Lower leg skin (tissue), 4 donors: ENCODE measurements around the gene OR5M3. TPM values are rescaled to one million over a fixed set of nuclear protein-coding genes. Genes with fewer than 3 reads are reported as not detected.

Experiments used
- DNase-seq, 2 donors: peaks; one replicate each; pipeline ENCODE4 v3.0.0-alpha.2; 2019; ENCODE audit warnings: low spot score in 2 of 2
- H3K4me3 ChIP-seq: fragments of 200-600 bp; sonication (generic); 2 replicates; pipeline ENCODE4 v1.5.1; 2017; ENCODE audit warnings: mild to moderate bottlenecking, low read depth; ENCODE audit not compliant: poor library complexity, severe bottlenecking
- POLR2A ChIP-seq, 2 donors: fragments of 450-650 bp; IDR thresholded peaks; one replicate each; pipeline ENCODE4 v1.6.1; 2016 to 2017; ENCODE audit warnings: antibody characterized with exemption in 2 of 2, mild to moderate bottlenecking in 1 of 2, moderate library complexity in 1 of 2
- WGBS, 2 donors: methylation state at CpG; one replicate each; pipeline ENCODE4 v1.1.5; 2018; 5-methylcytosine and 5-hydroxymethylcytosine counted together
- intact Hi-C: fragments of 100-400 bp; cut with DNase I; formaldehyde crosslinking; loops from one replicate; pipeline ENCODE4 v1.15.0; 2023; ENCODE audit warnings: low total_unique reads
- total RNA-seq, 4 donors: library from RNA; depleted of rRNA; stranded (reverse); fragments of >200 nt; gene quantifications; one replicate each; pipeline ENCODE4 v1.1.0, GENCODE V29; 2016
- TF ChIP-seq, protein P1 (sequence below), 3 donors: fragments of 450-650 bp; IDR thresholded peaks; one replicate each; pipeline ENCODE4 v1.5.1; 2016; ENCODE audit warnings: antibody characterized with exemption in 3 of 3, mild to moderate bottlenecking in 3 of 3, moderate library complexity in 2 of 3

Gene OR5M3
- total RNA-seq, 4 donors from 2014 or later = not detected

DNA sequence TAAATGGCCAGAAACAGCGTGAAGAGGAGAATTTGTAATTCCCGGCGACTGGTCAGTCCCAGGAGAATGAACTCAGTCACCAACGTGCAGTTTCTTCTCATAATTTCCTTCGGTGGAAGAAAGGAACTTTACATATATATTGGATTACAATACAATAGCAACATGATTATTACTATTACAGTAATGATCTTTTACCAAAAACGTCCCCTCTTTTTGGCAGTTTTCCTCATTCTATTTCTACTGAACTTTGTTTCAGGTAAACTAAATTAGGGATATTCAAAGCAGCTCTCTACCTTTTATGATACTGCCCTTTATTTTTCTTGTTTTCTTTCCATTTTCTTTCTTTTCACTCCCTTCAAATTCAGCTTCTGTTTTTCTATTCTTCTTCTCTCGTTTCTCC is 18.1 kb upstream of the OR5M3 start, which contains the start of gene OR5M8:
OR5M8 (minus strand) TSS at position 101 of the 400 bp plus-strand sequence; CDS start at position 101, 0 bp downstream.
- WGBS, 2 donors = 81 to 82% methylated on average over 7 of the region's 7 CpGs
- intact Hi-C loops = no loop called here
- H3K4me3 ChIP-seq = no peak within 1 kb of the TSS
- TF ChIP-seq POLR2A (IDR thresholded peaks at IDR 0.05) = no peak
- TF ChIP-seq, protein P1, sequence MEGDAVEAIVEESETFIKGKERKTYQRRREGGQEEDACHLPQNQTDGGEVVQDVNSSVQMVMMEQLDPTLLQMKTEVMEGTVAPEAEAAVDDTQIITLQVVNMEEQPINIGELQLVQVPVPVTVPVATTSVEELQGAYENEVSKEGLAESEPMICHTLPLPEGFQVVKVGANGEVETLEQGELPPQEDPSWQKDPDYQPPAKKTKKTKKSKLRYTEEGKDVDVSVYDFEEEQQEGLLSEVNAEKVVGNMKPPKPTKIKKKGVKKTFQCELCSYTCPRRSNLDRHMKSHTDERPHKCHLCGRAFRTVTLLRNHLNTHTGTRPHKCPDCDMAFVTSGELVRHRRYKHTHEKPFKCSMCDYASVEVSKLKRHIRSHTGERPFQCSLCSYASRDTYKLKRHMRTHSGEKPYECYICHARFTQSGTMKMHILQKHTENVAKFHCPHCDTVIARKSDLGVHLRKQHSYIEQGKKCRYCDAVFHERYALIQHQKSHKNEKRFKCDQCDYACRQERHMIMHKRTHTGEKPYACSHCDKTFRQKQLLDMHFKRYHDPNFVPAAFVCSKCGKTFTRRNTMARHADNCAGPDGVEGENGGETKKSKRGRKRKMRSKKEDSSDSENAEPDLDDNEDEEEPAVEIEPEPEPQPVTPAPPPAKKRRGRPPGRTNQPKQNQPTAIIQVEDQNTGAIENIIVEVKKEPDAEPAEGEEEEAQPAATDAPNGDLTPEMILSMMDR (IDR thresholded peaks at IDR 0.05) = no peak
- DNase-seq = no peak

DNA sequence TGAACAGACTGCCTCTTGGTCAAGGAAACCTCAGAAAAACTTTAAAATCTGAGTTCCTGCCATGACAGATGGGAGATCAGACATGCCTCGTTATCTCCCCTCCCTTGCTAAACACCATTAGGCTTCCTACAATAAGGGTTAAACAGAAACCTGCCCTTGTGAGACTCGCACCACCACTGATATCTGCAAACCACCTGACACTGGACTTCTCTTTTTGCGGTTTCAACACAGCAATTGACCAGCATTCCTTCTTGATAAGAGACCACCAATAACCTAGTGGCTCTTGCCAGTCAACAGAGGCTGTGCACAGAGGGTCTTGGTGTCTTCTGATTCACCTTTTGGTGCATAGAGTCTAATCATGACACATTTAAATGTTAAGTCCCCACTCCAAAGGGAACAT is 13.6 kb upstream of the OR5M3 start:
- DNase-seq = no peak
- intact Hi-C loops = no loop called here
- no peak overlapping the region for H3K4me3 ChIP-seq
- TF ChIP-seq, protein P1 (IDR thresholded peaks at IDR 0.05) = no peak
- TF ChIP-seq POLR2A (IDR thresholded peaks at IDR 0.05) = no peak
- 71 to 72% methylated on average over 3 of the region's 3 CpGs for WGBS, 2 donors

- TF ChIP-seq POLR2A (IDR thresholded peaks at IDR 0.05) = no peak
- TF ChIP-seq, protein P1 (IDR thresholded peaks at IDR 0.05) = no peak
- H3K4me3 ChIP-seq = no peak overlapping the region
- 81 to 87% methylated on average over 1 of the region's 1 CpG for WGBS, 2 donors
- intact Hi-C loops = no loop called here
- DNase-seq = no peak
Observed at GRCh38 chr11:56474729-56475235, 1.6 kb upstream of the OR5M3 start.

DNA sequence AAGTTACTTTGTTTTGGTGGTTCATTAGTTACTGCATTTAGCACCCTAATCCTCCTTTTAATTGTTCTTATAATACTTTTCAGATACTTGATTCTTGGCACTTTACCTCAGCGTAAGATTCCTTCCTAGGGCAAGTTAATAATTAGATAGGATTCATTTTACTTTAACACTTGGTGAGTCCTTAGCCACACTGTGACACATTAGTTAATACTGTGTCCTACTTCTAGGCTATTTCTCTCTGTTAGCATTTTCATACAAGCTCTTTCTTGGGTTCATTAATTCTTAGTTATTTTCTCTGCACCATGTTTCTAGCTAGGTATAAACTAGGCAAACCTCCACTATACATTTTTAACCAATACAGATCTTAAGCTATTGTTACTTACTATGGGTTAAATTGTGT is 16.1 kb downstream of the OR5M3 start:
- 88 to 95% methylated on average over 1 of the region's 1 CpG for WGBS, 2 donors
- intact Hi-C loops = no loop called here
- TF ChIP-seq, protein P1 (IDR thresholded peaks at IDR 0.05) = no peak
- no peak for TF ChIP-seq POLR2A (IDR thresholded peaks at IDR 0.05)
- DNase-seq = no peak
- H3K4me3 ChIP-seq = no peak overlapping the region

DNA sequence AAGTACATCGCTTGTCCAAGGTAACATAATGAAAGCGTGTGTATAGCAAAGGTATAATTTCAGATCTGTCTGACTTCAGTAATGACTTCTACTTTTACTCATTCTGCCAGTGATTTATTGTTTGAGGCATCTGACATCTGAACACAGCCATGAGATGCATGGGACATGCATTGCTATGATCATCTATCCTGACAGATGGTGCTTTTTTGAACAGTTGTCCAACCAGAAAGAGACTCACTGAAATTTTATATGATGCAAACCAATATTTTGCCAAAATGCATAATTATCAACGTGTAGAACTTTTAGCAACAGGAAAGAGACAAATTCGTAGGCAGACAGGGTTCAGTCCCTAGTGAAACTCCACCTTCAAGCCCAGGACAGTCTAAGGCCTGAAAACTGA is 19.6 kb downstream of the OR5M3 start:
- WGBS, 2 donors = 71 to 72% methylated on average over 4 of the region's 4 CpGs
- H3K4me3 ChIP-seq = no peak overlapping the region
- TF ChIP-seq, protein P1 (IDR thresholded peaks at IDR 0.05) = no peak
- TF ChIP-seq POLR2A (IDR thresholded peaks at IDR 0.05) = no peak
- intact Hi-C loops = no loop called here
- DNase-seq = no peak

Other genes with a start within 250 kb of the OR5M3 start
- gene OR5T2, start 239.1 kb downstream of the OR5M3 start, total RNA-seq = not detected
- not detected for gene OR5T3, start 221.1 kb downstream of the OR5M3 start, total RNA-seq
- gene OR5T1, start 199.2 kb downstream of the OR5M3 start, total RNA-seq = not detected
- not detected for gene OR8H1, start 181.1 kb downstream of the OR5M3 start, total RNA-seq
- not detected for gene OR8K3, start 158.2 kb downstream of the OR5M3 start, total RNA-seq
- gene OR8K1, start 127.3 kb downstream of the OR5M3 start, total RNA-seq = not detected
- not detected for gene OR8J1, start 119.1 kb downstream of the OR5M3 start, total RNA-seq
- gene OR8U1, start 97.7 kb downstream of the OR5M3 start, total RNA-seq = not detected
- gene OR5AL1, start 60.7 kb downstream of the OR5M3 start, total RNA-seq = not detected
- gene OR5M8, start 18.0 kb upstream of the OR5M3 start, total RNA-seq = not detected
- gene OR5M11, start 69.9 kb upstream of the OR5M3 start, total RNA-seq = under 1 TPM in 1 of 4 donors, not detected in 3; 0.38 TPM
- gene OR5M10, start 104.4 kb upstream of the OR5M3 start, total RNA-seq = not detected
- not detected for gene OR5M1, start 141.5 kb upstream of the OR5M3 start, total RNA-seq
- gene OR5AP2, start 169.1 kb upstream of the OR5M3 start, total RNA-seq = not detected
- not detected for gene OR5AR1, start 190.3 kb upstream of the OR5M3 start, total RNA-seq
- not detected for gene OR9G1, start 225.7 kb upstream of the OR5M3 start, total RNA-seq